Measurements from ENCODE around the gene TRIM31.

Gene TRIM31, protein sequence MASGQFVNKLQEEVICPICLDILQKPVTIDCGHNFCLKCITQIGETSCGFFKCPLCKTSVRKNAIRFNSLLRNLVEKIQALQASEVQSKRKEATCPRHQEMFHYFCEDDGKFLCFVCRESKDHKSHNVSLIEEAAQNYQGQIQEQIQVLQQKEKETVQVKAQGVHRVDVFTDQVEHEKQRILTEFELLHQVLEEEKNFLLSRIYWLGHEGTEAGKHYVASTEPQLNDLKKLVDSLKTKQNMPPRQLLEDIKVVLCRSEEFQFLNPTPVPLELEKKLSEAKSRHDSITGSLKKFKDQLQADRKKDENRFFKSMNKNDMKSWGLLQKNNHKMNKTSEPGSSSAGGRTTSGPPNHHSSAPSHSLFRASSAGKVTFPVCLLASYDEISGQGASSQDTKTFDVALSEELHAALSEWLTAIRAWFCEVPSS

DNA sequence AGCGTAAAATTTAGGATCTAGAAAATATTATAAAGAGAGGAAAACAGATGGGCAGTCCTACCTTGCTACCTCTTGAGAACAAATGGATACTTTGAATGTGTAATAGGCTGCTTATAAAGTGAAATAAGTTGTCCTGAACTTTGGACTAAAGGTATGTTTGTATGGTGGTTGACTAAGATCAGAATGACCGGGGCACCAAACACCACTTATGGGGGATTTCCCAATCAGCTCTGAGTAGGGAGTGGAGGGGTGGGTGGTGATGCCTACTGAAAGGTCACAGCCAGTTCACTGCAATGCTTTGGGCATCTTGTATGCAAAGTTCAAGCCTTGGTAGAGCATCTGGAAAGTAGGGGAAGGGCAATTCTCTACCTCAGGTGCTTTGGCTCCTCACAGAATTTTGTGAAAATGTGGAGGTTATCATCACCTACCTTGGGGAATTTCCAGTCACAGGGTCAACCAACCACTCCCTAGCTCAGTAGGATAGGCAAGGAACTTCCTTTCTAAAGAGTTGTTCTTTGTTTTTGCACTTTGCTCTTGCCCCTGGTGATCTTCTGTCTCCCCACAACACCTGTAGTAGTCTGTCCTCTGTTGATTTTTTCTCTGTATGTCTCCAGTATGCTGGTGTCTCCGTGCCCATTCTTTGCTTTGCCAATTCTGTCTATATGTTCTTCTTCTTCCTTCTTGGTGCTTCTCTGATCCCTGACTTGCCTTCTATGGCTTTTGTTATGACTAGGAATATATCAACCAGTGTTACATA is at the start of gene TRIM31:
Gene TRIM31 (minus strand): TSS at position 88 of the 757 bp plus-strand sequence. CDS start 285 bp downstream, outside the sequence.
- ATAC-seq (peak; percentile 86), DNase-seq (no peak)

DNA sequence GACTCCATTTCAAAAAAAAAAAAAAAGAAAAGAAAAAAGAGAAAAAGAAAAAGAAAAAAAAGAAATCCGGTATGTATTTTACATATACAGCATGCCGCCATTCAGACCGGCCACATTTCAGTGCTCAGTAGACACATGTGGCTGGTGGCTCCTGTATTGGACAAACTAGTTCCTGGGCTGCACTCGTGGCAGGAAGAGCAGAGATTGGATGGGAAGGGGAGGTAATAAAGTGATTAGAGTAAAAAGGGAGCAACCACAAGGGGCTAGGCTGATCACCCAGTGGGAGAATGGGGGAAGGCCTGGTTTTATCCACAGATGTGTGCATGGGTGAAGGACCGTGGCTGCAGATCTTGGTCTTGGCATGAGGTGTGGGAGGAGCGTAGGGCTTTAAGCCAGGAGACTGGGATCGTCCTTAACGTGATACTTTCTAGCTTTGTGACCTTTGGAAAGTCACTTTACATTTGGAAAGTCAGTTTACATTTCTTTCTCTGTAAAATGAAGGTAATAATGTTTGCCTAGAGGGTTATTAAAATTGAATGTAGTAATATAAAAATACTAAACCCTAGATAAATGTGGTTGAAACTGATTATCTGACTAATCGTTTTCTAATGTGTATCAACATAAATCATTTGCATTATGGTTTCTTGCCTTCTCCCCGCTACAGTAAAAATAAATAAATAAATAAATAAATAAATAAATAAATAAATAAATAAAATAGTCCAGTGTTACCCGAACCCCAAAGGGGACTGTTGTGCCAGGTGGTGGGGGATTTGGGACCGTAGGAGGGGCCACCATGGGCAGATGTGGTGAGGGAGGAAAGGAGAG is 49.6 kb upstream of the TRIM31 start:
- DNase-seq (no peak), ATAC-seq (no peak)

DNA sequence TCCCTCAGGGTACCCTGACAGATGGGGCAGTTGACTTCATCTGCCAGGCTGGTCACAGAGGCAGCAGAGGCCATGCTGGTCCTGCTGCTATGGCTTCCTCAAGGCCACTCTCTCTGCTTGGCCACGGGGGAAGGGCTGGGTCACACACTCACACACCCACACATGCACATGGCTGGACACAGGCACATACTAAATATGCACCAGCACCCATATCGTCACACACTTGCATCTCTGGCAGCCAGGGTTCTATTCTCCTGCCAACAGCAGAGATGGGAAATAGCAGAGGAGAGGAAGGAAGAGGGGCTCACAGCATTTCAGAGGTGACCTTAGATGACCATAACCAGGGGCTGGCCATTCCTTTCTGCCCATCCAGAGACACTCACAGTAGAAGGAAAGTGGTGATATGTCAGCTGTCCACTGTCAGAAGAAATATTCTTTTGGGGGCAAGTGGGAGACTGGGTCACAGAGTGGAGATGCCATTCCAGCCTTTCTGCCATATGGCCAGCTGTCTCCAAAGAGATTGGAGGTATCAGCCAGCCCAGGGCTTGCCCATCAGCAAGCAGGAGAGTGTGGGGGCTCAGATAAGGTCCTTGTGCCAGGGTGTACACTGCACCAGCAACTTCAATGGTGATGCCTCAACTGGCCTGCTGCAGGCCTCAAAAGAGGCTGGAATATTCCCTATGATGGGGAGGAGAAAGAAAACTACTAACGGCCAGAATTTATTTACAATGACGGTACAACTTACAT is 48.1 kb upstream of the TRIM31 start, which contains the start of gene TRIM10:
Gene TRIM10 (minus strand): TSS at position 427 of the 747 bp plus-strand sequence. CDS start 353 bp downstream, at position 74.
- DNase-seq, result no peak
- ATAC-seq, result no peak

GRCh38 chr6:30160008-30160784 is 47.3 kb upstream of the TRIM31 start:
- ATAC-seq, result no peak
- no peak for DNase-seq

DNA sequence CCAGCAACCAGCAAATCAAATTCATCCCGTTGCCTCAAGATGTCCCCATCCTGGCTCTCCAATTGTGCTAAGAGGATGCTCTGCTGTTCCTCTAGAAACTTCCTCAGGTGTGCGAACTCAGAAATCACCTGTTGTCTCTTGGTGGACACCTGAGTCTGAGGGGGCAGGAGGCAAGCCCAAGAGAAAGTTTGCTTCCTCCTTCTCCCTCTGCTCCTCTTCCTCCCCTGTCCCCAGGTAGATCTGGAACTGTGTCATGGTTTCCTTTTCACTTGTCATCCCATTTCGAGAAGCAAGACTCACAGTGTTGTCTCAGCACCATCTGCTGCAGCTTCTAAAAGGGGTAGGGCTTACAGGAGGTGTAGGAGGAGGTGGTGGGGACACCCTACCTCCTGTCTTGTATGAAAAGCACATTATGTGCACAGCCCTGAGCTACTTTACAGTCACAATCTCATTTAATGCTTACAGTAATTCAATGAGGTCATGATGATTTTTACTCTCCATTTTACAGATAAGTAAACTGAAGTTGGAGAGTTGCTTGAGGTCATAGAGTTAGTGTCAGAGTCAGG is 45.7 kb upstream of the TRIM31 start:
- DNase-seq (no peak), ATAC-seq (peak; percentile 33)

- no peak for DNase-seq
- no peak for ATAC-seq
Observed at GRCh38 chr6:30157999-30158398, 45.1 kb upstream of the TRIM31 start.

GRCh38 chr6:30157581-30157980 is 44.7 kb upstream of the TRIM31 start:
- no peak for ATAC-seq
- no peak for DNase-seq

DNA sequence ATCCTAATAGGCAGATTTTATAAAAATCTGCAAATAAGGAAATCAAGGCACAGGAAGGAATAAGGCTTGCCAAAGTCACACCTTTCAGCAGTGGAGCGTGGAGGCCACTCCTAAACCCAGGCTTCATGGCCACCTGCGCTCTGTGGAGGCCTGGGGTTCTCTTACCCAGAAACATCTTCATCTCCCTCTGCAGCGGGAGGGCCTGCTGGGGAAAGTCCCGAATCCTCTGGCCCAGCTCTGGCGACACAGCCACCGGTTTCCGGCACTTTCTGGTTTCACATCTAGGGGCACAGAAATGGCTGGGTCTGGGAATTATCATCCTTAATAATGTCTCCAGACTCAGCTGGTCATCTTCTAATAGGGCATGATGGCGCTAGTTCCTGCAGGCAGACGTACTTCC is 43.9 kb upstream of the TRIM31 start:
- ATAC-seq, result no peak

GRCh38 chr6:30156262-30156599 is 43.3 kb upstream of the TRIM31 start:
- no peak for DNase-seq
- ATAC-seq, result no peak

More for the DNA sequence above, 43.9 kb upstream of the TRIM31 start:
- no peak for DNase-seq

GRCh38 chr6:30155520-30156261 is 42.8 kb upstream of the TRIM31 start:
- DNase-seq, result no peak
- no peak for ATAC-seq

- ATAC-seq, result no peak
- no peak for DNase-seq
Observed at GRCh38 chr6:30154709-30155519, 42.0 kb upstream of the TRIM31 start.

DNA sequence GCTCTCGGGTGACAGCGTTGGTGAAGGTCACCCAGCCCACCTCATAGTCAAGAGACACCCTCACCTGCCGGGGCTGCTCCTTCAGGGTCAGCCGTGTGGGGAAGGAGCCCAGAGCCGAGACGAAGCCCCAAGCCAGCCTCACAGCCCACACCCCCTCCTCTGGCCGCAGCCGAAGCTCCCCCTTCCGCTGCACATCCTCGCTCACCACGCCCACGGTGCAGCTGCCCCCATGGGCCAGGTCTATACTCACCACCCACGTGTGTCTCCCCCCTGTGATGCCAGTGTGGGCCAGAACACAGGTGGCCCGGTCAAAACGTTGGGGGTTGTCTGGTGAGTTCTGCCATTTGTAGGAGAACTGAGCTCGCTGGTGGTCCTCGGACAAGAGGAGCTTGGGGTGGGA is 41.2 kb upstream of the TRIM31 start:
- ATAC-seq (no peak), DNase-seq (no peak)

DNA sequence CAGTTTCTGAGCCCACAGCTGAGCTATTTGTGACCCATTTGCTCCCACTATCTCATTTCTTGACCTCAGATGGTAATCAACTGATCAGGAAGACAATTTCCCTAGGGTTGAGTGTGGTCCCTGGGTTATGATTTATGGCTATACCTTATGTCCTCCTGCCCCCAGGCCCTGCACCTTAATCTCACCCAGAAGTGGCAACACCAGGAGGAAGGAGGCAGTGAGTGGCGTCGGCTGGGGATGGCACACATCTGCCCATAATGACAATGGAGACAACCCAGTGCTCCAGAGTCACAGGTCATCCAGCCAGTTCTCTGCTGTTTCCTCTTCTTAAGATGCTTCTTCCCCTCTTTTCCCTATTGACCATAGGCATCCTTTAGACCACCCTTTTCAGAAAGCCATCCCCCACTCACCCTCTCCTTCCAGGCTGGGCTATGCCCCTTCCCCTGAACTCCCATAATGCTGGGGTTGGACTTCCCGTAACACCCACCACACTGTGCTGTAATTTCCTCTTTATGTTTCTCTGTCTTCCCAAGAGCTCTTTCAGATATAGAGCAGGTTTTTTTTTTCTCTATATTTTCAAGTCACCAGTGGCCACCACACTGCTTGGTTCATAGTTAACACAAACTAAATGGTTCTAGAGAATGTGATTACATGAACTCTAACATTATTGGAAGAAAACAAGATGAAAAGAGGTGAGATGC is 40.2 kb upstream of the TRIM31 start:
- ATAC-seq (no peak), DNase-seq (no peak)

- no peak for DNase-seq
- no peak for ATAC-seq
Observed at GRCh38 chr6:30152016-30152673, 39.3 kb upstream of the TRIM31 start.

DNA sequence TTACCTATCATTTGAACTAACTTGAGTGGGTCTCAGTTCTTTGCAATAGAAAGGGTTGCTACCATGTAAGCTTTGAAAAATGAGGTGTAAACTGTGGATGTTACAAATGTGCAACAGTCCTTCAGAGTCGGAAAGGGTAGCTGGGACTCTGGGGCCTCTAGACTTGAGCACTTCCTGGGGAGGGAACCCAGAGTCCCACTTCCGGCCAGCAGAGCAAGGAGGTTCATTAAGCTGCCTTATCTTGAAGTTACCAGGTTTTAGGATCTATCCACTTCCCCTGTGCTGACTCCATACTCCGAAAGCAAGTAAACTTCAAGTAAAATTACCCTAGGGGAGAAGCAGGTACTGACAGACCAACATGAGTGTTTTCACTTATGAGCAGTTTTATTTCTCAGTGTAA is 38.7 kb upstream of the TRIM31 start:
- no peak for DNase-seq
- ATAC-seq, result no peak

DNA sequence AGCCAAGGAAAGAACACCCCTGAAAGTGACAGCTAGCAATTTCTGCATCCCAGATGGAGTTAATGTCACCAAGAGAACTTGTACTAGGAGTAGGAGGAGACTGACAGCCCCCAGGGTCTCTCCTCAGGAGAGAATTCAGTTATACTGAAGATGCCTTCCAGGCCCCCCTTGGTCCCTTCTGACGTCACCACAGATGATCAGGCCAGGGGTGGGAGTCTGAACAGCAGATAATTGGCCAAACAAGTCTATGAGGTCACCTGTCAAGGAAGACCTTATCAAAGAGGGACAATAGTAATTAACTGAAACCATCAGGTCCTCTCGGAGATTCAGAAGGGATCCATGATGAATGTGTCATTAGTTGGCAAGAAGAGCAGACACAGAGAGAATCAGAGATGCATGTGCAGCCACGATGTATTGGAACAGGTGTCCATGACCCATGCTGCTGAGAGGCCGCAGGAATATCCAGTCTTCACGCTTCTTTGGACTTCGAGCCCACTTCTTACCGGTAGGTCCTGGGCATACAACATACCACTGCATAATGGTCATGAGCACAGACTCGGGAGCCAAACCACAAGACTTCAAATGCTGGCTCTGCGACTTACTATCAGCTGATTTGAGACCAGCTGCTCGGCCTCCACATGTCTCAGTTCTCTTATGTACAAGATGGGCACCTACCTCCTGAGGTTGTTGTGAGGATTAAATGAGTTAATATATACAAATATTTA is 37.9 kb upstream of the TRIM31 start:
- DNase-seq, result no peak
- ATAC-seq, result no peak

Measured in stimulated activated naive CD8-positive, alpha-beta T cell treated with anti-CD3 and anti-CD28 coated beads, Interleukin-15, Interleukin-2, amounts not matched to agents 100 U/mL and 50 U/mL, for 24 hours (primary cell).